ENCODE data around the gene IFI35. TPM values are rescaled to one million over a fixed set of nuclear protein-coding genes. Genes with fewer than 3 reads are reported as not detected.

IFI35 gene
- total and polyA plus RNA-seq, 9 of the 15 experiments (the other 6 are each of a cell fraction or from before 2014, with no cell fraction given): 4.4 to 13.1 (median 10.2) TPM

- TF ChIP-seq TSC22D4 (tag; IDR thresholded peaks at IDR 0.05) (no peak), ZKSCAN3 (CRISPR knock-in tag; IDR thresholded peaks at IDR 0.05) (no peak), HMG20B (CRISPR knock-in tag; IDR thresholded peaks at IDR 0.05) (no peak), HDAC6 (IDR thresholded peaks at IDR 0.05; ENCODE audit: low read depth, low read length) (no peak), ZBTB1 (CRISPR knock-in tag; IDR thresholded peaks at IDR 0.05; ENCODE audit: borderline replicate concordance, low read depth) (no peak), E2F3 (CRISPR knock-in tag; IDR thresholded peaks at IDR 0.05) (0 out of 2 replicates have a peak, but pooled peaks have one; percentile 28), ZBTB40 (IDR thresholded peaks at IDR 0.05) (peak; percentile 100), ZBTB40 (CRISPR knock-in tag; IDR thresholded peaks at IDR 0.05) (peak; percentile 100), NFE2 (IDR thresholded peaks at IDR 0.05; ENCODE audit: low read depth) (peak; percentile 37; the same call in 1 of the 2 replicates), JUN (IDR thresholded peaks at IDR 0.05; ENCODE audit: borderline replicate concordance, low read depth, low read length) (peak; percentile 86), JUN (CRISPR knock-in tag; IDR thresholded peaks at IDR 0.05; ENCODE audit: borderline replicate concordance) (no peak), SMC3 (conservative IDR thresholded peaks at IDR 0.05; ENCODE audit: insufficient read depth, low read depth, low read length) (peak; percentile 73; the same call in 1 of the 2 replicates), ZC3H4 (CRISPR knock-in tag; IDR thresholded peaks at IDR 0.05; ENCODE audit: borderline replicate concordance) (no peak), CHD1 (IDR thresholded peaks at IDR 0.05; ENCODE audit: low read length) (peak; percentile 91)
These were observed 8.3 kb upstream of the IFI35 start, which contains the start of gene RPL27 (continued) for GRCh38 chr17:42997984-42998938.
